HepG2 (cell line): ENCODE results near the gene ECHS1. TPM values are rescaled to one million over a fixed set of nuclear protein-coding genes. Genes with fewer than 3 reads are reported as not detected.

Source experiments
- DPF2 ChIP-seq: sonication (generic); formaldehyde crosslinking; IDR thresholded peaks from 2 replicates; pipeline ENCODE4 v1.4.0; 2020; ENCODE audit warnings: mild to moderate bottlenecking, low read depth, missing genetic modification reagents, borderline replicate concordance
- FOXJ3 ChIP-seq: sonication (generic); formaldehyde crosslinking; IDR thresholded peaks from 2 replicates; pipeline ENCODE4 v1.4.0; 2020; ENCODE audit warnings: missing genetic modification reagents, mild to moderate bottlenecking, borderline replicate concordance
- FOXP1 ChIP-seq, 2 experiments: fragments of 450-650 bp in 1 of 2; IDR thresholded peaks; 2 replicates each; pipeline ENCODE4 v1.6.1; 2017 to 2018; ENCODE audit warnings: antibody characterized with exemption in 1 of 2
- GABPA ChIP-seq, 2 experiments: IDR thresholded peaks; 2 replicates each; pipeline ENCODE4 v1.6.1; 2011 to 2016; ENCODE audit warnings: low read depth in 2 of 2, low read length in 1 of 2, missing biosample characterization in 1 of 2, missing genetic modification characterization in 1 of 2
- HIC2 ChIP-seq: sonication (generic); formaldehyde crosslinking; IDR thresholded peaks from 2 replicates; pipeline ENCODE4 v1.9.0; 2022; ENCODE audit warnings: low read depth, missing genetic modification reagents
- HNRNPK ChIP-seq: fragments of 200-400 bp; formaldehyde crosslinking; IDR thresholded peaks from 2 replicates; pipeline ENCODE4 v1.6.1; 2018; ENCODE audit warnings: low read length, low read depth, moderate library complexity, mild to moderate bottlenecking; ENCODE audit not compliant: poor library complexity, severe bottlenecking
- IRF9 ChIP-seq: sonication (generic); formaldehyde crosslinking; IDR thresholded peaks from 2 replicates; pipeline ENCODE4 v1.8.0; 2022; ENCODE audit warnings: missing genetic modification reagents, mild to moderate bottlenecking, borderline replicate concordance
- NBN ChIP-seq: fragments of 450-650 bp; conservative IDR thresholded peaks from 2 replicates; pipeline ENCODE4 v1.6.1; 2017
- NONO ChIP-seq, 2 experiments: fragments of 450-650 bp in 1 of 2; sonication (generic) in 1 of 2; formaldehyde crosslinking in 1 of 2; IDR thresholded peaks in 1 of 2; conservative IDR thresholded peaks in 1 of 2; 2 replicates each; pipeline versions ENCODE4 v1.6.1 to v1.8.0; 2017 to 2022; ENCODE audit warnings: mild to moderate bottlenecking in 1 of 2, missing genetic modification reagents in 1 of 2, moderate library complexity in 1 of 2
- ONECUT2 ChIP-seq: sonication (generic); formaldehyde crosslinking; IDR thresholded peaks from 2 replicates; pipeline ENCODE4 v1.4.0; 2020; ENCODE audit warnings: missing genetic modification reagents
- PRDM4 ChIP-seq: sonication (generic); formaldehyde crosslinking; IDR thresholded peaks from 2 replicates; pipeline ENCODE4 v1.9.0; 2021; ENCODE audit warnings: missing genetic modification reagents, borderline replicate concordance
- RARA ChIP-seq: IDR thresholded peaks from 2 replicates; pipeline ENCODE4 v1.6.1; 2016; ENCODE audit warnings: missing genetic modification reagents, missing compliant biosample characterization
- SMC3 ChIP-seq: IDR thresholded peaks from 2 replicates; pipeline ENCODE4 v1.6.1; 2011; ENCODE audit warnings: low read length, improper control_type of control experiment
- SP4 ChIP-seq: sonication (generic); formaldehyde crosslinking; IDR thresholded peaks from 2 replicates; pipeline ENCODE4 v1.8.1; 2023; ENCODE audit warnings: mild to moderate bottlenecking, missing genetic modification reagents
- ZFYVE20 ChIP-seq: sonication (generic); formaldehyde crosslinking; IDR thresholded peaks from 2 replicates; pipeline ENCODE4 v1.8.0; 2023; ENCODE audit warnings: low read depth, mild to moderate bottlenecking, moderate library complexity, missing genetic modification reagents, borderline replicate concordance
- ZNF234 ChIP-seq: sonication (generic); formaldehyde crosslinking; conservative IDR thresholded peaks from 2 replicates; pipeline ENCODE4 v1.5.1; 2020; ENCODE audit warnings: mild to moderate bottlenecking, missing genetic modification reagents
- ZNF367 ChIP-seq: sonication (generic); formaldehyde crosslinking; IDR thresholded peaks from 2 replicates; pipeline ENCODE4 v1.4.0; 2020; ENCODE audit warnings: missing genetic modification reagents, borderline replicate concordance
- ZNF432 ChIP-seq: sonication (generic); formaldehyde crosslinking; IDR thresholded peaks from 2 replicates; pipeline ENCODE4 v1.5.0; 2020; ENCODE audit warnings: missing genetic modification reagents, mild to moderate bottlenecking, borderline replicate concordance
- ZNF501 ChIP-seq: sonication (generic); formaldehyde crosslinking; IDR thresholded peaks from 2 replicates; pipeline ENCODE4 v1.5.1; 2020; ENCODE audit warnings: mild to moderate bottlenecking, moderate library complexity, missing genetic modification reagents
- ZNF567 ChIP-seq: sonication (generic); formaldehyde crosslinking; IDR thresholded peaks from 2 replicates; pipeline ENCODE4 v1.8.1; 2023; ENCODE audit warnings: mild to moderate bottlenecking, missing genetic modification reagents, borderline replicate concordance
- ZNF713 ChIP-seq: sonication (generic); formaldehyde crosslinking; IDR thresholded peaks from 2 replicates; pipeline ENCODE4 v1.4.0; 2020; ENCODE audit warnings: mild to moderate bottlenecking, missing genetic modification reagents
- polyA plus RNA-seq, 8 experiments: library from polyadenylated mRNA; depleted of rRNA in 3 of 8; stranded (reverse) in 7 of 8; unstranded in 1 of 8; fragments of >200 nt; fragmentation: Illumina TruSeq in 4 of 8; extraction: Trizol in 4 of 8; gene quantifications; 2 replicates each; pipeline versions ENCODE4 v1.2.1 to v1.2.3, GENCODE V29; 2011 to 2016; ENCODE audit warnings: low read depth in 4 of 8, missing spikeins in 1 of 8, mixed read lengths in 1 of 8; ENCODE audit not compliant: insufficient read depth in 1 of 8
- total RNA-seq, 5 experiments: library from RNA; depleted of rRNA; stranded (reverse); fragments of >200 nt; fragmentation: Illumina TruSeq; extraction: Trizol; gene quantifications; 2 replicates each; pipeline ENCODE4 v1.2.3, GENCODE V29; 2016; ENCODE audit warnings: low read depth in 1 of 5

ECHS1 gene
- total and polyA plus RNA-seq, 2 of the 13 experiments (the other 11 are each of a cell fraction or from before 2014, with no cell fraction given), result 32.7 to 195 TPM

- TF ChIP-seq ZNF432, result no peak
- no peak for TF ChIP-seq ZFYVE20 (CRISPR knock-in tag)
- no peak for TF ChIP-seq SMC3
- 0 out of 2 replicates have a peak, but pooled peaks have one; percentile 43 for TF ChIP-seq ZNF713
- TF ChIP-seq DPF2 (CRISPR knock-in tag), result no peak
- peak; percentile 16; the same call in 1 of the 2 replicates for TF ChIP-seq RARA (CRISPR knock-in tag)
- TF ChIP-seq ONECUT2 (CRISPR knock-in tag), result no peak
- peak; percentile 12; the same call in 1 of the 2 replicates for TF ChIP-seq SP4 (CRISPR knock-in tag)
- no peak for TF ChIP-seq FOXJ3
- TF ChIP-seq ZNF501 (CRISPR knock-in tag), result no peak
- no peak for TF ChIP-seq NBN
- TF ChIP-seq GABPA (IDR thresholded peaks at IDR 0.05; ENCODE audit: low read depth, low read length), result no peak
- TF ChIP-seq GABPA (CRISPR knock-in tag; IDR thresholded peaks at IDR 0.05; ENCODE audit: low read depth), result no peak
- TF ChIP-seq HIC2 (CRISPR knock-in tag), result no peak; the same call in 1 of the 2 replicates
- TF ChIP-seq IRF9, result peak; percentile 52; the same call in 1 of the 2 replicates
- TF ChIP-seq FOXP1 (IDR thresholded peaks at IDR 0.05), result no peak
- no peak for TF ChIP-seq FOXP1 (CRISPR knock-in tag; IDR thresholded peaks at IDR 0.05)
- TF ChIP-seq ZNF234 (CRISPR knock-in tag), result no peak
- peak; percentile 50; the same call in 1 of the 2 replicates for TF ChIP-seq ZNF567
- peak; percentile 12 for TF ChIP-seq HNRNPK
- TF ChIP-seq ZNF367 (CRISPR knock-in tag), result no peak
- no peak for TF ChIP-seq NONO (IDR thresholded peaks at IDR 0.05)
- no peak; the same call in 1 of the 2 replicates for TF ChIP-seq NONO (CRISPR knock-in tag; conservative IDR thresholded peaks at IDR 0.05)
- TF ChIP-seq PRDM4 (CRISPR knock-in tag), result no peak
These were observed 14.8 kb downstream of the ECHS1 start (continued) for GRCh38 chr10:133358162-133358924.
